ENCODE data around the gene RPL32.
"Not testable (repeated sequence)": the region's sequence is repeated elsewhere in the genome, so short reads cannot be mapped to it uniquely, and the experiment has no call there.

Gene RPL32

GRCh38 chr3:12868039-12869034, 27.0 kb upstream of the RPL32 start:
- peak; percentile 86 for DNase-seq (ENCODE audit: low spot score)

- DNase-seq (ENCODE audit: low spot score), result no peak
Measured at GRCh38 chr3:12866836-12867235, 25.5 kb upstream of the RPL32 start.

- DNase-seq (ENCODE audit: low spot score), result no peak
Measured at GRCh38 chr3:12865271-12865670, 23.9 kb upstream of the RPL32 start.

GRCh38 chr3:12862387-12862786, 21.0 kb upstream of the RPL32 start:
- DNase-seq (ENCODE audit: low spot score), result no peak

GRCh38 chr3:12861611-12862010, 20.2 kb upstream of the RPL32 start:
- DNase-seq (ENCODE audit: low spot score), result no peak

- DNase-seq (ENCODE audit: low spot score), result no peak
Measured at GRCh38 chr3:12859840-12860239, 18.5 kb upstream of the RPL32 start.

GRCh38 chr3:12856626-12857025, 15.3 kb upstream of the RPL32 start:
- DNase-seq (ENCODE audit: low spot score), result no peak

- DNase-seq (ENCODE audit: low spot score), result no peak
Measured at GRCh38 chr3:12854565-12854964, 13.2 kb upstream of the RPL32 start.

GRCh38 chr3:12853847-12854246, 12.5 kb upstream of the RPL32 start:
- not testable (repeated sequence) for DNase-seq (ENCODE audit: low spot score)

- no peak for DNase-seq (ENCODE audit: low spot score)
Measured at GRCh38 chr3:12852201-12852600, 10.8 kb upstream of the RPL32 start.

- no peak for DNase-seq (ENCODE audit: low spot score)
Measured at GRCh38 chr3:12845811-12846210, 4.4 kb upstream of the RPL32 start.

- DNase-seq (ENCODE audit: low spot score), result no peak
Measured at GRCh38 chr3:12842469-12842868, 1.1 kb upstream of the RPL32 start.

GRCh38 chr3:12841970-12842328, 584 bp upstream of the RPL32 start:
- no peak for DNase-seq (ENCODE audit: low spot score)

- no peak for DNase-seq (ENCODE audit: low spot score)
Measured at GRCh38 chr3:12840591-12841148, 695 bp downstream of the RPL32 start.

- DNase-seq (ENCODE audit: low spot score), result not testable (repeated sequence)
Measured at GRCh38 chr3:12840148-12840547, 1.2 kb downstream of the RPL32 start.

- DNase-seq (ENCODE audit: low spot score), result no peak
Measured at GRCh38 chr3:12839156-12839946, 2.0 kb downstream of the RPL32 start.

- DNase-seq (ENCODE audit: low spot score), result no peak
Measured at GRCh38 chr3:12838179-12838965, 3.0 kb downstream of the RPL32 start.

- DNase-seq (ENCODE audit: low spot score), result no peak
Measured at GRCh38 chr3:12837295-12837986, 3.9 kb downstream of the RPL32 start.

- no peak for DNase-seq (ENCODE audit: low spot score)
Measured at GRCh38 chr3:12835052-12835665, 6.2 kb downstream of the RPL32 start.

GRCh38 chr3:12833222-12834161, 7.9 kb downstream of the RPL32 start:
- no peak for DNase-seq (ENCODE audit: low spot score)

Data from kidney tubule cell (primary cell).